GM12873 (cell line): Measurements from ENCODE around the gene HECTD4.

Experiments used
- CTCF ChIP-seq: IDR thresholded peaks from 2 replicates; pipeline ENCODE4 v1.5.1; 2012; ENCODE audit warnings: low read depth, mild to moderate bottlenecking, moderate library complexity, low read length, control low read depth; ENCODE audit not compliant: insufficient read depth; ENCODE audit errors: missing control alignments

Gene HECTD4

GRCh38 chr12:112321245-112321644 lies 61.0 kb downstream of the HECTD4 start:
- no peak for TF ChIP-seq CTCF

GRCh38 chr12:112319395-112319794 lies 62.8 kb downstream of the HECTD4 start:
- no peak for TF ChIP-seq CTCF

GRCh38 chr12:112317481-112317880 lies 64.8 kb downstream of the HECTD4 start:
- no peak for TF ChIP-seq CTCF

DNA sequence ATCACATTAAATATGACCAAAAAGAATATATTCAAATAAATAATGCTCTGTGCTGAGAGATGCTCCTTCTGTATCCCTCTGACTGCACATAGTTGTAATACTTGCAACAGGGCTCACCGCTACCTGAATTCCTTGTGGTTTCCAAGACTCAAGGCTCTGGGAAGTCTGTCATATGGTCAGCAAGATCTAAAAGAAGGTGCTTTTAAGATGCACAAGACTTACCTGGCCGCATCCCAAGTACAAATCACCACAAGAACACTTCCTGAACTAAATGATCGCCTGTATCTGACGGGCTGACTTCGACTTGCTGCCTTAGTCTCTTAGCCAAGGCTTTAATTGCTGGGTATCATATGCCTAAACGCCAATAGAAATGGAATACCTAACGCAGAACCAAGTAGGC lies 67.2 kb downstream of the HECTD4 start:
- TF ChIP-seq CTCF = no peak

GRCh38 chr12:112309797-112310196 lies 72.4 kb downstream of the HECTD4 start:
- TF ChIP-seq CTCF = no peak

GRCh38 chr12:112308652-112309051 lies 73.6 kb downstream of the HECTD4 start:
- no peak for TF ChIP-seq CTCF

GRCh38 chr12:112308161-112308560 lies 74.1 kb downstream of the HECTD4 start:
- no peak for TF ChIP-seq CTCF
